HG03565 (cell line): Measurements from ENCODE around the gene CAVIN4.

Source experiments
- ATAC-seq: cut with Tn5 transposase; IDR thresholded peaks from one replicate; pipeline ENCODE4 v1.9.1; 2021; ENCODE audit warnings: mild to moderate bottlenecking, moderate library complexity; ENCODE audit not compliant: unreplicated experiment

Gene CAVIN4

GRCh38 chr9:100589582-100589981, 11.7 kb downstream of the CAVIN4 start:
- no peak for ATAC-seq

GRCh38 chr9:100590481-100590880, 12.6 kb downstream of the CAVIN4 start:
- ATAC-seq = no peak

- no peak for ATAC-seq
Observed at GRCh38 chr9:100591139-100591538, 13.3 kb downstream of the CAVIN4 start.

DNA sequence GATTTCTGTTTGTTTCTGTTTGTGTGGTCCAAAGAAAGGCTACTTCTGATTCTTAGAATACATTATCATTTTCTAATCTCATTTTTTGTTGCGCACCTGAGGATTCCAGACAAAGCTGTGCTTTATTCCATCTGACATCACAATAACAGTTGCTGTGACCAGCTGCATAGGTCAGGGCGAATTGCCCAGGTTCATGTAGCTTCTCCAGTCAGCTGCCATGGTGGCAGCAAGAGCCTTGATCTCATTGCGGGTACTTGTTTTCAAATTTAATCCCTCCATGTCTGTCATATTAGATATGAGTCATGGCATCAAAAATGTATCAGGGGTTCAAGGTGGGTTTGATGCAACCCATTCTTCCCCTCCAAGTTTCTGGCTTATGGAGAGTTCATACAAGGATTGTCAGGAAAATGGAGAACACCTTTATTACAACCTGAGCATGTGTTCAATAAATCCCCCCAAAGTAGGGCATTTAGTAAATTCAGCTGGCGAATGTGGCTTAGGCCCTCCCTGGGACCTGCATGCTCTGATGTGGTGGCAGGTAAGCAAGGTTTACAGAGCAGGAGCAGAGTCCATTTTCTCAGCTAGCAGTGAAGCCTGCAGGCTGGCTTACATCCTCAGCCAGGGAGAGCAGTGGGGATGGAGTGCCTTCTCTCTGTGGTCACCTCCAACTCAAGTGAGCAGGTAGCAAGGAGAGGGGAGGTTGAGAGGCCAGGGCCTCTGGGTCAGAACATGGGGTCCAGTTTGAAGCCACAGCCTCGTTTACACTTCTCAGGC, 13.9 kb downstream of the CAVIN4 start:
- no peak for ATAC-seq

- ATAC-seq = peak; percentile 38
Observed at GRCh38 chr9:100595391-100596199, 17.7 kb downstream of the CAVIN4 start.

DNA sequence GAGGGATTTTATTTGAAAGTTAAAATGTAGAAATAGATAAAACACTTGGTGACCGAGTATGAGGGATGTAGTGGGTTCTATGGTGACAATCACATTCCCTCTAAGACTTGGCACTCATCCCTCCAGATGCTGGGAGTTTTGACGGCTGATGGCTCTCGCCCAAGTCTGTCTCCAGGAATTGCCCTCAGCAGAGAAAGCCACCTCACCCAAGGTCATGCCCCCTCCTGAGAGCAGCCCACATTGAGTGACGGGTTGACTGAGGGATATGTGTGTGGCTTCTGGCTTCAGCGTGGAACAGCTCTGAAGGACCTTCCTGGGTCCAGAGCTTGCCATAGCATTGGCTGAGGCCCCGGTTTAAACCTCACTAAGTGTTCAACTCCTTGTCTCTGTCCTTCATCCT, 19.4 kb downstream of the CAVIN4 start:
- no peak for ATAC-seq

DNA sequence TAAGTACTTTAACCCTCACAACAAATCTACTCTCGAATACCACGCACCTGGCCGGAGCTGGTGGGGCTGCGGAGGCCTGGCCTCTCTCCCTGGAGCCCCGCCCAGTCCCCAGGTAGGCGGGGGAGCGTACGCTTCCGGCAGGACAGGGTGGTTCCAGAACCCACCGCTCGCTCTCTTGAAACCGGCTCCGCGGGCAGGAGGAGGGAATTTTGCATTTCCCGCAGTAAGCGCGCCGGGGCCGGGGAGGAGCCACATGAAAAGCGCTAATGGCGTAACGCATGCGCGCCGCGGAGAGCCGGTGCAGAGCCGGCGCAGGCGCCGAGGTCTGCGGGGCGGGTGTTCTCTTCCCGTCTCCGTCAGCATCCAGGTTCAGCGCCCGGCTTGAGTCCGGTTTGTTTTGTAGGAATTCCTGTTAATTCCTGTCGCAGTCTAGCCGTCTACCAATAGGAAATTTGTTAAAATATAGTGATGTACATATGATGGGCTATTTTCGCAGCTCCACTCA, 20.8 kb downstream of the CAVIN4 start:
- peak; percentile 70 for ATAC-seq

- no peak for ATAC-seq
Observed at GRCh38 chr9:100600521-100601079, 22.7 kb downstream of the CAVIN4 start.

- ATAC-seq = peak; percentile 49
Observed at GRCh38 chr9:100601216-100601615, 23.3 kb downstream of the CAVIN4 start.

- no peak for ATAC-seq
Observed at GRCh38 chr9:100602342-100602801, 24.5 kb downstream of the CAVIN4 start.

DNA sequence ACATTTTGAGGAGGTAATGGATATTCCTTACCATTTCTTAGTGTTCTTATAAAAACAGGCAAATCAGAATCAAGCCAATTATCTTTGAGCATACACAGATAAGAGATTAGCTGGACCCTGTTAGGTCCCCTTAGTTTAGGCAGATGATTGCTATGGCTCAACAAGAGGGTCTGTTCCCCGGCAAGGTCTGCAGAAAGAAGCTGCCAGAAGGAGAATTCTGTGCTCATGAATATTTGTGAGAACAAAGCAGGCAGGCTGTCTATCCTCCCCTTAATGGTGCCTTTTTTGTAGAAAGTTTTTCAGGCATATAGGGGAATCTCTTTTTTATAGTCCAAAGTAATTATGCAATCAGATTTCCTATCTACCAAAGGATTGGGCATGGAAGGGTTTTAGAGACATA, 27.5 kb downstream of the CAVIN4 start:
- ATAC-seq = no peak

GRCh38 chr9:100619194-100619593, 41.3 kb downstream of the CAVIN4 start:
- no peak for ATAC-seq

DNA sequence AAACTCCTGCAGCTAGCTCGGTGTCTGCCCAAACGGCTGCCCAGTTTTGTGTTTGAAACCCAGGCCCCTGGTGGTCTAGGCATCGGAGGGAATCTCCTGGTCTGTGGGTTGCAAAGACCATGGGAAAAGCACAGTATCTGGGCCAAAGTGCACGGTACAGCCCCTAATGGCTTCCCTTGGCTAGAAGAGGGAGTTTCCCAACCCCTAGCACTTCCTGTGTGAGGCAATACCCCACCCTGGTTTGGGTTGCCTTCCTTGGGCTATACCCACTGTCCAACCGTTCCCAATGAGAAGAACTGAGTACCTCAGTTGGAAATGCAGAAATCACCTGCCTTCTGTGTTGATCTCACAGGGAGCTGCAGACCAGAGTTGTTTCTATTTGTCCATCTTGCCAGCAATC, 41.8 kb downstream of the CAVIN4 start:
- ATAC-seq = no peak

- no peak for ATAC-seq
Observed at GRCh38 chr9:100623969-100624368, 46.1 kb downstream of the CAVIN4 start.

- no peak for ATAC-seq
Observed at GRCh38 chr9:100626949-100627348, 49.1 kb downstream of the CAVIN4 start.

GRCh38 chr9:100637787-100638186, 59.9 kb downstream of the CAVIN4 start:
- no peak for ATAC-seq
